Measurements from ENCODE around the gene EFCAB11.

DNA sequence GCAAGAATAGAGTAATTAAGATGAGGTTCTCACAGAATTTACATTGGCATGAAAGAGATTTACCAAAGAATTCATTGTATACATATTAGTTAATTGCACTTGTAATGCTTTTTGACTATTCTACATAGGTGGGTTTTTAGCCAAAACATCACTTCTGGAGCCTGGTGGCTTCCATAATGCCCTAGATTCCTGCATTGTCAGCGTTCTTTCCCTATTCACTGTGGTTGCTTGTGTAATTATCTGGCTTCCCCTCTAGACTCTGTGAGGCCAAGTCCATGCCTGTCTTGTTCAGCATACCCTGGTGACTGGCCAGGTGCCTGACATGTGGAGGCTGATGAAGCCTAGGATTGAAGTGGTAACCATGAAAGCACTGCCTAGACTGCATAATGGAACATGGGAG, 42.4 kb upstream of the EFCAB11 start:
- TF ChIP-seq, protein P1, sequence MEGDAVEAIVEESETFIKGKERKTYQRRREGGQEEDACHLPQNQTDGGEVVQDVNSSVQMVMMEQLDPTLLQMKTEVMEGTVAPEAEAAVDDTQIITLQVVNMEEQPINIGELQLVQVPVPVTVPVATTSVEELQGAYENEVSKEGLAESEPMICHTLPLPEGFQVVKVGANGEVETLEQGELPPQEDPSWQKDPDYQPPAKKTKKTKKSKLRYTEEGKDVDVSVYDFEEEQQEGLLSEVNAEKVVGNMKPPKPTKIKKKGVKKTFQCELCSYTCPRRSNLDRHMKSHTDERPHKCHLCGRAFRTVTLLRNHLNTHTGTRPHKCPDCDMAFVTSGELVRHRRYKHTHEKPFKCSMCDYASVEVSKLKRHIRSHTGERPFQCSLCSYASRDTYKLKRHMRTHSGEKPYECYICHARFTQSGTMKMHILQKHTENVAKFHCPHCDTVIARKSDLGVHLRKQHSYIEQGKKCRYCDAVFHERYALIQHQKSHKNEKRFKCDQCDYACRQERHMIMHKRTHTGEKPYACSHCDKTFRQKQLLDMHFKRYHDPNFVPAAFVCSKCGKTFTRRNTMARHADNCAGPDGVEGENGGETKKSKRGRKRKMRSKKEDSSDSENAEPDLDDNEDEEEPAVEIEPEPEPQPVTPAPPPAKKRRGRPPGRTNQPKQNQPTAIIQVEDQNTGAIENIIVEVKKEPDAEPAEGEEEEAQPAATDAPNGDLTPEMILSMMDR (IDR thresholded peaks at IDR 0.05) = no peak
- TF ChIP-seq EZH2 (IDR thresholded peaks at IDR 0.05; ENCODE audit: borderline replicate concordance, insufficient read depth, low read depth, low read length, poor library complexity, severe bottlenecking) = no peak

Data from B cell (primary cell).